Measurements from ENCODE around the gene NEIL3.

DNA sequence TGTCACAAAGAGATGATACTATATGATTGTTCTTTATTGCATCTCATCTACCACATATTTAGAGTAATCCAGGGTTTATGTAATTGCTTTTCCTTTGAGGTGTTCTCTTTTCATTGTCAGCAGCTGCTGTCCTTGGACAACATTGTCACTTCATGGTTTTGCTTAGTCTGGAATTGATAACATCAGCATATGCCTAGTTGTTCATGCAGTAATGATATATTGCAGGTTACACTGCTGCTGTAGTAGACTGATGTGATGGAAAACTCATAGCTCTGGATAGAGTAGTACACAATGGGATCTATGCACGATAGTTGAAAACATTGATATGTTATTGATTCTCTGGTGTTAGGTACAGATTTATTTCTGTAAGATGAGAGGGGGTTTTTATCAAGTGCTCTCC, 13.7 kb downstream of the NEIL3 start:
- TF ChIP-seq, protein P1, sequence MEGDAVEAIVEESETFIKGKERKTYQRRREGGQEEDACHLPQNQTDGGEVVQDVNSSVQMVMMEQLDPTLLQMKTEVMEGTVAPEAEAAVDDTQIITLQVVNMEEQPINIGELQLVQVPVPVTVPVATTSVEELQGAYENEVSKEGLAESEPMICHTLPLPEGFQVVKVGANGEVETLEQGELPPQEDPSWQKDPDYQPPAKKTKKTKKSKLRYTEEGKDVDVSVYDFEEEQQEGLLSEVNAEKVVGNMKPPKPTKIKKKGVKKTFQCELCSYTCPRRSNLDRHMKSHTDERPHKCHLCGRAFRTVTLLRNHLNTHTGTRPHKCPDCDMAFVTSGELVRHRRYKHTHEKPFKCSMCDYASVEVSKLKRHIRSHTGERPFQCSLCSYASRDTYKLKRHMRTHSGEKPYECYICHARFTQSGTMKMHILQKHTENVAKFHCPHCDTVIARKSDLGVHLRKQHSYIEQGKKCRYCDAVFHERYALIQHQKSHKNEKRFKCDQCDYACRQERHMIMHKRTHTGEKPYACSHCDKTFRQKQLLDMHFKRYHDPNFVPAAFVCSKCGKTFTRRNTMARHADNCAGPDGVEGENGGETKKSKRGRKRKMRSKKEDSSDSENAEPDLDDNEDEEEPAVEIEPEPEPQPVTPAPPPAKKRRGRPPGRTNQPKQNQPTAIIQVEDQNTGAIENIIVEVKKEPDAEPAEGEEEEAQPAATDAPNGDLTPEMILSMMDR (IDR thresholded peaks at IDR 0.05) = no peak
- no peak for TF ChIP-seq EP300 (IDR thresholded peaks at IDR 0.05)
